K562 (cell line): ENCODE results near the gene EDDM3A. TPM values are rescaled to one million over a fixed set of nuclear protein-coding genes. Genes with fewer than 3 reads are reported as not detected.
A peak's percentile ranks its signal among the peaks of the same experiment; 100 is the strongest.

Source experiments
- ATAC-seq: fragments of 200-7000 bp; cut with Tn5 transposase; 3 replicates; pipeline ENCODE4 v1.9.1; 2020; ENCODE audit warnings: moderate library complexity
- BruUV-seq: library from RNA; stranded (reverse); fragments of 400-500 nt; replicated peaks from 2 replicates; lab custom pipeline; 2021; lab: Mats Ljungman, UMichigan
- CTCF ChIA-PET: fragments of 300-600 bp; formaldehyde crosslinking; extraction: SDS; loops from one replicate; lab custom pipeline; 2021; ENCODE audit warnings: low intra/inter-chr PET ratio; lab: Yijun Ruan, JAX
- POLR2A ChIA-PET: fragments of 300-600, 350-650 bp; sonication (Branson Sonifier 250); formaldehyde crosslinking; extraction: SDS; loops from one replicate; lab custom pipeline; 2021; ENCODE audit warnings: antibody characterized with exemption, inconsistent platforms; lab: Yijun Ruan, JAX
- DNase-seq, 4 experiments: peaks; one replicate each; pipeline versions ENCODE4 v3.0.0 to v3.0.0-alpha.2; 2011 to 2018; ENCODE audit warnings: low spot score in 3 of 4, mixed read lengths in 3 of 4; ENCODE audit errors: extremely low read depth in 1 of 4
- FAIRE-seq: peaks from 2 replicates; lab custom pipeline; 2011; peaks lifted over from hg19 to GRCh38; lab: Jason Lieb, UNC
- H2AFZ ChIP-seq: 2 replicates; pipeline ENCODE4 v1.6.0; 2011; ENCODE audit warnings: low read depth, low read length, control low read depth, inconsistent platforms
- H3K27ac ChIP-seq: fragments of 200-600 bp; 3 replicates; pipeline ENCODE4 v1.8.0; 2011; ENCODE audit warnings: low read depth, mild to moderate bottlenecking, control low read depth, inconsistent platforms, low read length, moderate library complexity, mixed read lengths; ENCODE audit errors: extremely low read depth
- H3K27me3 ChIP-seq, 2 experiments: fragments of 300-600 bp in 1 of 2; 2 replicates in 1 of 2; 3 replicates in 1 of 2; pipeline versions ENCODE4 v1.6.0 to v1.8.0; 2011; ENCODE audit warnings: inconsistent platforms in 2 of 2, low read length in 2 of 2, mild to moderate bottlenecking in 1 of 2, mixed read lengths in 1 of 2, moderate library complexity in 1 of 2; ENCODE audit not compliant: control insufficient read depth in 2 of 2, insufficient read depth in 2 of 2
- H3K36me3 ChIP-seq: fragments of 300-600 bp; 3 replicates; pipeline ENCODE4 v1.8.0; 2011; ENCODE audit warnings: mild to moderate bottlenecking, low read length, inconsistent platforms; ENCODE audit not compliant: control insufficient read depth, insufficient read depth
- H3K4me1 ChIP-seq, 2 experiments: fragments of 200-600 bp in 1 of 2; replicated peaks in 1 of 2; 2 replicates in 1 of 2; 3 replicates in 1 of 2; pipeline versions ENCODE4 v1.5.1 to v1.8.0; 2011; ENCODE audit warnings: inconsistent platforms in 2 of 2, low read length in 2 of 2, mild to moderate bottlenecking in 1 of 2, mixed read lengths in 1 of 2, moderate library complexity in 1 of 2; ENCODE audit not compliant: control insufficient read depth in 2 of 2, insufficient read depth in 2 of 2
- H3K4me2 ChIP-seq: 2 replicates; pipeline ENCODE4 v1.6.1; 2011; ENCODE audit warnings: low read length, control low read depth, inconsistent platforms, mixed read lengths; ENCODE audit not compliant: insufficient read depth
- H3K4me3 ChIP-seq: fragments of 200-600 bp; sonication (generic), shearing (Covaris generic); 2 replicates; pipeline ENCODE4 v1.5.1; 2016; ENCODE audit warnings: control low read depth, inconsistent platforms
- H3K79me2 ChIP-seq: fragments of 200-600 bp; 3 replicates; pipeline ENCODE4 v1.8.0; 2011; ENCODE audit warnings: low read length, inconsistent platforms; ENCODE audit not compliant: control insufficient read depth, insufficient read depth
- H3K9ac ChIP-seq, 2 experiments: 2 replicates each; pipeline versions ENCODE4 v1.6.0 to v1.6.1; 2011; ENCODE audit warnings: low read depth in 2 of 2, low read length in 2 of 2, control low read depth in 1 of 2, inconsistent platforms in 1 of 2, mild to moderate bottlenecking in 1 of 2, mixed read lengths in 1 of 2; ENCODE audit not compliant: insufficient read depth in 1 of 2
- H3K9me1 ChIP-seq: one replicate; pipeline ENCODE4 v1.6.0; 2011; ENCODE audit warnings: inconsistent platforms, mild to moderate bottlenecking, low read length, moderate library complexity; ENCODE audit not compliant: control insufficient read depth, insufficient read depth
- H3K9me3 ChIP-seq: replicated peaks from 2 replicates; pipeline ENCODE4 v1.5.1; 2011; ENCODE audit warnings: low read depth, low read length, inconsistent platforms; ENCODE audit not compliant: control insufficient read depth, insufficient read depth
- H4K20me1 ChIP-seq: replicated peaks from 2 replicates; pipeline ENCODE4 v1.6.1; 2011; ENCODE audit warnings: low read length, inconsistent platforms, mixed read lengths; ENCODE audit not compliant: control insufficient read depth, insufficient read depth
- C11orf30 ChIP-seq: fragments of 450-650 bp; IDR thresholded peaks from 2 replicates; pipeline ENCODE4 v1.6.1; 2016; ENCODE audit warnings: low read depth, mild to moderate bottlenecking
- CCAR2 ChIP-seq: fragments of 200-400 bp; formaldehyde crosslinking; IDR thresholded peaks from 2 replicates; pipeline ENCODE4 v1.6.1; 2017; ENCODE audit warnings: mild to moderate bottlenecking, low read depth, low read length
- PTTG1 ChIP-seq: fragments of 450-650 bp; IDR thresholded peaks from 2 replicates; pipeline ENCODE4 v1.6.1; 2016; ENCODE audit warnings: low read depth, mild to moderate bottlenecking, missing genetic modification characterization, missing compliant biosample characterization
- ZNF316 ChIP-seq: fragments of 450-650 bp; IDR thresholded peaks from 2 replicates; pipeline ENCODE4 v1.6.1; 2016
- WGBS: fragments of 100-300 bp; shearing (Covaris generic); methylation state at CpG from one replicate; pipeline ENCODE4 v1.1.6; 2016; ENCODE audit warnings: low coverage, mixed read lengths; ENCODE audit not compliant: insufficient coverage; ENCODE audit errors: missing lambda C conversion rate; 5-methylcytosine and 5-hydroxymethylcytosine counted together
- in situ Hi-C: fragments of 300-500 bp; cut with MboI; formaldehyde crosslinking; loops from 4 replicates; pipeline ENCODE4 v1.15.0; 2018; ENCODE audit warnings: inconsistent platforms, mixed read lengths
- intact Hi-C: fragments of 100-400 bp; cut with micrococcal nuclease; formaldehyde crosslinking; loops from 2 replicates; pipeline ENCODE4 v1.14.2; 2022
- polyA plus RNA-seq, 8 experiments: library from polyadenylated mRNA; depleted of rRNA in 4 of 8; stranded (reverse) in 5 of 8; unstranded in 3 of 8; fragments of >200 nt; fragmentation: Nextera tagmentation in 2 of 8; fragmentation: Illumina TruSeq in 1 of 8; extraction: Ambion mirVana in 2 of 8; extraction: Trizol in 1 of 8; gene quantifications; 2 replicates each; pipeline versions ENCODE4 v1.2.1 to v1.2.3, GENCODE V29; 2011 to 2014; ENCODE audit warnings: inconsistent platforms in 1 of 8, missing spikeins in 1 of 8
- total RNA-seq, 7 experiments: library from RNA; depleted of rRNA in 6 of 7; stranded (reverse); fragments of >200 nt in 6 of 7; fragmentation: Illumina TruSeq in 2 of 7; extraction: Trizol in 2 of 7; gene quantifications; 2 replicates each; pipeline versions ENCODE4 v1.2.1 to v1.2.3, GENCODE V29; 2011 to 2021; ENCODE audit warnings: low replicate concordance in 1 of 7

The EDDM3A gene
- total and polyA plus RNA-seq, 9 of the 15 experiments (the other 6 are each of a cell fraction or from before 2014, with no cell fraction given) = not detected

GRCh38 chr14:20732979-20733635 lies 12.6 kb upstream of the EDDM3A start:
- ATAC-seq (no peak), DNase-seq (no peak), FAIRE-seq (no peak)
- Histone ChIP-seq H3K36me3 (no peaks in the 10 kb centered on the region), H3K4me1 (peaks cover 0 to 3% of the 10 kb centered on the region in 2 experiments; a peak in 2 of 5 replicates), H3K9me1 (no peaks in the 10 kb centered on the region), H3K27ac (no peak overlapping the region), H3K9ac (no peak overlapping the region), H3K9me3 (no peaks in the 10 kb centered on the region), H4K20me1 (no peaks in the 10 kb centered on the region), H3K27me3 (peaks cover 3 to 5% of the 10 kb centered on the region in 2 experiments; a peak in 3 of 5 replicates), H3K4me2 (no peak overlapping the region), H3K4me3 (no peak overlapping the region), H2AFZ (no peak overlapping the region), H3K79me2 (no peaks in the 10 kb centered on the region)
- 1% methylated on average over 6 of the region's 6 CpGs for WGBS
- TF ChIP-seq PTTG1 (tag) = no peak
- TF ChIP-seq ZNF316 = peak; percentile 11; the same call in 1 of the 2 replicates
- 0 out of 2 replicates have a peak, but pooled peaks have one; percentile 11 for TF ChIP-seq C11orf30
- TF ChIP-seq CCAR2 = no peak
- in situ Hi-C loops = no loop called here
- no TSS peak for BruUV-seq
- ChIA-PET POLR2A (interaction anchor here (0.6 to 0.8 kb wide), 2 partner anchors 243 to 919 kb away, joined by 3 to 5 read pairs; no protein-coding TSS in a partner anchor), CTCF (no interaction called here)
- intact Hi-C loops = no loop called here
